GM18499 (cell line): Measurements from ENCODE around the gene EIF4A3.
"Not testable (repeated sequence)": the region's sequence is repeated elsewhere in the genome, so short reads cannot be mapped to it uniquely, and the experiment has no call there.

ENCODE experiments used
- ATAC-seq: cut with Tn5 transposase; IDR thresholded peaks from one replicate; pipeline ENCODE4 v1.9.1; 2021; ENCODE audit warnings: moderate number of reproducible peaks; ENCODE audit not compliant: insufficient read depth, unreplicated experiment

The EIF4A3 gene

GRCh38 chr17:80173916-80174315, 27.0 kb upstream of the EIF4A3 start:
- no peak for ATAC-seq

GRCh38 chr17:80173126-80173525, 26.2 kb upstream of the EIF4A3 start:
- no peak for ATAC-seq

- ATAC-seq, result no peak
These were observed 24.8 kb upstream of the EIF4A3 start for GRCh38 chr17:80171681-80172080.

- no peak for ATAC-seq
These were observed 23.0 kb upstream of the EIF4A3 start, which contains the start of gene CARD14 for GRCh38 chr17:80169784-80170500. CARD14 (plus strand) TSS chr17:80170030; CDS start chr17:80181439, 11,409 bp downstream.

GRCh38 chr17:80169107-80169506, 22.2 kb upstream of the EIF4A3 start:
- ATAC-seq, result no peak

- no peak for ATAC-seq
These were observed 21.4 kb upstream of the EIF4A3 start for GRCh38 chr17:80168371-80168770.

- no peak for ATAC-seq
These were observed 19.5 kb upstream of the EIF4A3 start for GRCh38 chr17:80166446-80166845.

- no peak for ATAC-seq
These were observed 17.3 kb upstream of the EIF4A3 start for GRCh38 chr17:80164185-80164584.

- no peak for ATAC-seq
These were observed 16.4 kb upstream of the EIF4A3 start for GRCh38 chr17:80163336-80163735.

- no peak for ATAC-seq
These were observed 13.6 kb upstream of the EIF4A3 start for GRCh38 chr17:80160536-80160935.

GRCh38 chr17:80158846-80159245, 11.9 kb upstream of the EIF4A3 start:
- ATAC-seq, result no peak

GRCh38 chr17:80155600-80155999, 8.7 kb upstream of the EIF4A3 start:
- not testable (repeated sequence) for ATAC-seq

GRCh38 chr17:80154166-80154565, 7.2 kb upstream of the EIF4A3 start:
- ATAC-seq, result no peak

- no peak for ATAC-seq
These were observed 6.1 kb upstream of the EIF4A3 start for GRCh38 chr17:80153004-80153403.

GRCh38 chr17:80152081-80152702, 5.3 kb upstream of the EIF4A3 start:
- ATAC-seq, result no peak

- ATAC-seq, result no peak
These were observed 4.4 kb upstream of the EIF4A3 start for GRCh38 chr17:80151333-80151732.

- no peak for ATAC-seq
These were observed 550 bp downstream of the EIF4A3 start for GRCh38 chr17:80146121-80147034.

GRCh38 chr17:80145076-80146075, 1.6 kb downstream of the EIF4A3 start:
- no peak for ATAC-seq

GRCh38 chr17:80142929-80143328, 4.0 kb downstream of the EIF4A3 start:
- no peak for ATAC-seq
